Brain microvascular endothelial cell (primary cell): ENCODE results near the gene YLPM1.
A peak's percentile ranks its signal among the peaks of the same experiment; 100 is the strongest.

Experiments used
- DNase-seq: peaks from one replicate; pipeline ENCODE4 v3.0.0-alpha.2; 2020
- H3K27ac ChIP-seq: fragments of 250-450 bp; sonication (Bioruptor Pico); 2 replicates; pipeline ENCODE4 v1.5.1; 2020; ENCODE audit warnings: mild to moderate bottlenecking, moderate library complexity
- H3K27me3 ChIP-seq: fragments of 250-450 bp; sonication (Bioruptor Pico); replicated peaks from 2 replicates; pipeline ENCODE4 v1.5.1; 2020; ENCODE audit warnings: mild to moderate bottlenecking
- H3K36me3 ChIP-seq: fragments of 250-450 bp; sonication (Bioruptor Pico); replicated peaks from 2 replicates; pipeline ENCODE4 v1.5.1; 2020; ENCODE audit warnings: mild to moderate bottlenecking
- H3K4me3 ChIP-seq: 2 replicates; pipeline ENCODE4 v1.5.1; 2011; ENCODE audit warnings: low read depth, mild to moderate bottlenecking, control low read depth, low read length, moderate library complexity
- CTCF ChIP-seq: IDR thresholded peaks from 2 replicates; pipeline ENCODE4 v1.5.1; 2011; ENCODE audit warnings: low read depth, mild to moderate bottlenecking, moderate library complexity, low read length, control low read depth, inconsistent platforms; ENCODE audit errors: missing control alignments
- in situ Hi-C: cut with HindIII; loops from 2 replicates; pipeline ENCODE4 v1.10.0; 2017; ENCODE audit warnings: low sequenced_read_pairs, low pct_ligation_motif_present

The YLPM1 gene

GRCh38 chr14:74875941-74876913, 113.1 kb downstream of the YLPM1 start, which contains the start of gene PROX2:
PROX2 (minus strand) TSS chr14:74876145; CDS start chr14:74863834, 12,311 bp downstream.
- DNase-seq, result no peak
- TF ChIP-seq CTCF, result no peak
- Histone ChIP-seq H3K27ac (no peak within 1 kb of the TSS), H3K4me3 (no peak within 1 kb of the TSS), H3K36me3 (no peaks in the 10 kb centered on the region), H3K27me3 (no peaks in the 10 kb centered on the region)
- in situ Hi-C loops, result no loop called here

GRCh38 chr14:74879427-74880182, 116.5 kb downstream of the YLPM1 start:
- H3K27ac ChIP-seq, result no peak overlapping the region
- no peaks in the 10 kb centered on the region for H3K27me3 ChIP-seq
- H3K4me3 ChIP-seq, result no peak overlapping the region
- in situ Hi-C loops, result no loop called here
- no peak for DNase-seq
- no peak for TF ChIP-seq CTCF
- no peaks in the 10 kb centered on the region for H3K36me3 ChIP-seq

GRCh38 chr14:74881431-74882102, 118.5 kb downstream of the YLPM1 start, which contains the start of gene DLST:
DLST (plus strand) TSS chr14:74881916; CDS start chr14:74881954, 38 bp downstream.
- in situ Hi-C loops, result no loop called here
- H3K36me3 ChIP-seq, result no peaks in the 10 kb centered on the region
- peak within 1 kb of the TSS; percentile 88 for H3K4me3 ChIP-seq
- no peaks in the 10 kb centered on the region for H3K27me3 ChIP-seq
- no peak for TF ChIP-seq CTCF
- H3K27ac ChIP-seq, result peak within 1 kb of the TSS; percentile 78
- peak; percentile 75 for DNase-seq

- peak overlapping the region; percentile 78 for H3K27ac ChIP-seq
- peak overlapping the region; percentile 88 for H3K4me3 ChIP-seq
- no peaks in the 10 kb centered on the region for H3K27me3 ChIP-seq
- in situ Hi-C loops, result no loop called here
- no peaks in the 10 kb centered on the region for H3K36me3 ChIP-seq
- peak; percentile 22 for DNase-seq
- TF ChIP-seq CTCF, result no peak
Observed at GRCh38 chr14:74882103-74882920, 119.2 kb downstream of the YLPM1 start.
